ENCODE measurements around the gene ENO3. TPM values are rescaled to one million over a fixed set of nuclear protein-coding genes. Genes with fewer than 3 reads are reported as not detected.

The ENO3 gene
- polyA plus RNA-seq, 1 of the 3 experiments (the other 2 are of a cell fraction), result 29.2 TPM

DNA sequence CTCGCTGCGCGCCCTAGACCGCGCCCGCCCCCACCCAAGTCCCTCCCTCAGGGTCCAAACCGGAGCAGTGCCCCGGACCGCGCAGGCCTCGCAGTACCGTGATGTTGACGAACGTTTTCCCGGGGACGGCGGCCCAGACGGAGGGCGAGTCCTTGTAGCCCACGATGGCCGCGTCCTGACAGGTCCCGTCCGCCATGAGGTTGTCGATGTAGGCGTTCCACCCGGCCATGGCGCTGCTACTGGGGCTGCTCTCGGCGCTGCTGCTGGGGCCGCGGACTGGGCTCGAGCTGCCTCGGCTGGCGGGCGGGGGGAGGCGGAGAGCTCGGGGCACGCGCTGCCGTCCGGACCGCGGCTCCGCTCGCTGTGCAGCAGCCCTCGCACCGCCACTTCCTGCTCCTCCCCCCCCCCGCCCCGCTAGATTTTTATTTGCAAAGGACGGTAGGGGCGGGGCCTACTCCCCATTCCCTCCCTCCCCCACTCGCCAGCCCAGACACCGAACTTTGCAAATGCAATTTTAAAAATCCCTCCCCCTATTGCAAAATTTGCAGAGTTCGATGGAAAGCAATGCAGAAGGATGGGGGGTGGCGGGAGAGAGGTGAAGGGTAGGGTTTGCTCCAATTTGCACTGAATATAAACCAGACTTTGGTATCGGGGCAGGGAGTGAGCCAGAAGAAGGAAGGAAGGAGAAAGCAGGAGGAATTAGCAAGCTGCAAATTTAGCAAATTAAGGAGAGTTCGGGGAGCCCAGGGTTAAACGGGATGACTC, 2.6 kb upstream of the ENO3 start, which contains the start of gene PFN1:
PFN1 (minus strand) TSS at position 365 of the 765 bp plus-strand sequence; CDS start at position 229, 136 bp downstream.
- Histone ChIP-seq H3K27me3 (ENCODE audit: insufficient read depth) (no peaks in the 10 kb centered on the region), H3K79me2 (ENCODE audit: insufficient read depth) (peaks cover 76% of the 10 kb centered on the region), H2AFZ (ENCODE audit: low read depth) (peak within 1 kb of the TSS; percentile 64; the same call in 1 of the 2 replicates), H3K9me2 (no peaks in the 10 kb centered on the region), H3K4me2 (peak within 1 kb of the TSS; percentile 98), H4K20me1 (ENCODE audit: insufficient read depth) (peaks cover 39% of the 10 kb centered on the region), H3F3A (replicated peaks; ENCODE audit: insufficient read depth) (peaks cover 62% of the 10 kb centered on the region), H3K4me1 (ENCODE audit: control insufficient read depth in 1 of 2, insufficient read depth in 2 of 2, low read depth in 1 of 2, low read length in 1 of 2) (peaks cover 30 to 46% of the 10 kb centered on the region in 2 experiments), H3K9me3 (no peaks in the 10 kb centered on the region), H3K4me3 (ENCODE audit: low read depth in 2 of 2, low read length in 1 of 2) (peak within 1 kb of the TSS; percentile 79 to 99), H3K36me3 (replicated peaks in 1 of 2; ENCODE audit: control insufficient read depth in 1 of 2, insufficient read depth in 2 of 2, low read length in 1 of 2) (peaks cover 27 to 32% of the 10 kb centered on the region in 2 experiments), H3K27ac (ENCODE audit: low read depth in 2 of 2, low read length in 1 of 2) (peak within 1 kb of the TSS; percentile 97 to 100), H3K9ac (peak within 1 kb of the TSS; percentile 99)
- TF ChIP-seq TAF1 (IDR thresholded peaks at IDR 0.05; ENCODE audit: borderline replicate concordance, low read depth, low read length) (peak; percentile 95), CHD2 (IDR thresholded peaks at IDR 0.05; ENCODE audit: low read length, partially characterized antibody) (peak; percentile 78), POLR2AphosphoS5 (IDR thresholded peaks at IDR 0.05; ENCODE audit: low read depth, low read length) (peak; percentile 82), FOXM1 (IDR thresholded peaks at IDR 0.05; ENCODE audit: low read depth) (no peak), TEAD4 (IDR thresholded peaks at IDR 0.05; ENCODE audit: borderline replicate concordance, insufficient read depth) (peak; percentile 16; the same call in 1 of the 2 replicates), EP300 (IDR thresholded peaks at IDR 0.05; ENCODE audit: borderline replicate concordance in 1 of 2, low read depth in 1 of 2, low read length in 1 of 2) (peak in 1 of 2 experiments; percentile 35; a peak in 1 of 4 replicates), GABPA (IDR thresholded peaks at IDR 0.05; ENCODE audit: low read depth) (peak; percentile 52; the same call in 1 of the 2 replicates), RCOR1 (IDR thresholded peaks at IDR 0.05; ENCODE audit: low read length) (no peak), MEF2A (IDR thresholded peaks at IDR 0.05; ENCODE audit: borderline replicate concordance, low read depth) (no peak), SIN3A (IDR thresholded peaks at IDR 0.05; ENCODE audit: borderline replicate concordance, low read depth, low read length) (peak; percentile 33; the same call in 1 of the 2 replicates), TCF12 (IDR thresholded peaks at IDR 0.05) (no peak; the same call in 1 of the 2 replicates), MXI1 (IDR thresholded peaks at IDR 0.05; ENCODE audit: low read depth, low read length) (peak; percentile 32; the same call in 1 of the 2 replicates), ELF1 (IDR thresholded peaks at IDR 0.05) (peak; percentile 76)
- TF ChIP-seq, protein P1, sequence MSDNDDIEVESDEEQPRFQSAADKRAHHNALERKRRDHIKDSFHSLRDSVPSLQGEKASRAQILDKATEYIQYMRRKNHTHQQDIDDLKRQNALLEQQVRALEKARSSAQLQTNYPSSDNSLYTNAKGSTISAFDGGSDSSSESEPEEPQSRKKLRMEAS (IDR thresholded peaks at IDR 0.05; ENCODE audit: low read depth), result peak; percentile 41
- TF ChIP-seq, protein P2, sequence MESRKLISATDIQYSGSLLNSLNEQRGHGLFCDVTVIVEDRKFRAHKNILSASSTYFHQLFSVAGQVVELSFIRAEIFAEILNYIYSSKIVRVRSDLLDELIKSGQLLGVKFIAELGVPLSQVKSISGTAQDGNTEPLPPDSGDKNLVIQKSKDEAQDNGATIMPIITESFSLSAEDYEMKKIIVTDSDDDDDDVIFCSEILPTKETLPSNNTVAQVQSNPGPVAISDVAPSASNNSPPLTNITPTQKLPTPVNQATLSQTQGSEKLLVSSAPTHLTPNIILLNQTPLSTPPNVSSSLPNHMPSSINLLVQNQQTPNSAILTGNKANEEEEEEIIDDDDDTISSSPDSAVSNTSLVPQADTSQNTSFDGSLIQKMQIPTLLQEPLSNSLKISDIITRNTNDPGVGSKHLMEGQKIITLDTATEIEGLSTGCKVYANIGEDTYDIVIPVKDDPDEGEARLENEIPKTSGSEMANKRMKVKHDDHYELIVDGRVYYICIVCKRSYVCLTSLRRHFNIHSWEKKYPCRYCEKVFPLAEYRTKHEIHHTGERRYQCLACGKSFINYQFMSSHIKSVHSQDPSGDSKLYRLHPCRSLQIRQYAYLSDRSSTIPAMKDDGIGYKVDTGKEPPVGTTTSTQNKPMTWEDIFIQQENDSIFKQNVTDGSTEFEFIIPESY (IDR thresholded peaks at IDR 0.05; ENCODE audit: borderline replicate concordance, low read depth), result 0 out of 2 replicates have a peak, but pooled peaks have one; percentile 24
- peak; percentile 92 for DNase-seq
- POLR2A ChIA-PET, result interaction anchor here (0.7 to 4.3 kb wide), 3 partner anchors 19 to 49 kb away, joined by 4 to 32 read pairs (median 5); partner anchors contain the start of genes INCA1, KIF1C and SPAG7
- WGBS (ENCODE audit: low lambda C conversion rate), result 2% methylated on average over 17 of the region's 59 CpGs
- CTCF ChIA-PET, result interaction anchor here (0.5 to 1.2 kb wide), 5 partner anchors 8 to 1319 kb away, joined by 3 read pairs; partner anchors contain the start of genes INCA1, KIF1C, RNF167 and SLC25A11
